Activated CD4-positive, alpha-beta T cell treated with anti-CD3 and anti-CD28 coated beads, Interleukin-2, amount 50 U/mL, for 4 hours (primary cell): ENCODE data around the gene MIA3.
"Not testable (repeated sequence)": the region's sequence is repeated elsewhere in the genome, so short reads cannot be mapped to it uniquely, and the experiment has no call there.

Source experiments
- DNase-seq, 2 experiments: peaks; one replicate each; pipeline ENCODE4 v3.0.0-alpha.2; 2020

MIA3 gene

DNA sequence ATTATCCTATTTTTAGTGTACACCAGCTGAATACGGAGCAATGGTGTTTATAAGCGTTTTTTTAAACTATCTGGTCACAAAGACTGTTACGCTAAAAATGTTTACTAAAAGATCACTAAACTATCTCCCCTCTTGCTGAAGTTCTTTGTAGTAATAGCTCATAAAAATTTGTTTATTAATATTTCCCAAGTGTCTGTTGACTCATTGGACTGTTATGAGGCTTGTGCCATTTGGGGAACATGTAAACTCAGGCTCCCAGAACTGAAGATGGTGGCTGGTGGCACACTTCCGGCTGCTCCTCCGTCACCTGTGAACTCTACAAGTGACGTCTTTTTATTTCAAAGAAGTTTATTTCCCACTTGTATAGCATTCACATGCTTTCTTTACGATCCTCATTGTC is 48.1 kb downstream of the MIA3 start:
- DNase-seq = no peak

DNA sequence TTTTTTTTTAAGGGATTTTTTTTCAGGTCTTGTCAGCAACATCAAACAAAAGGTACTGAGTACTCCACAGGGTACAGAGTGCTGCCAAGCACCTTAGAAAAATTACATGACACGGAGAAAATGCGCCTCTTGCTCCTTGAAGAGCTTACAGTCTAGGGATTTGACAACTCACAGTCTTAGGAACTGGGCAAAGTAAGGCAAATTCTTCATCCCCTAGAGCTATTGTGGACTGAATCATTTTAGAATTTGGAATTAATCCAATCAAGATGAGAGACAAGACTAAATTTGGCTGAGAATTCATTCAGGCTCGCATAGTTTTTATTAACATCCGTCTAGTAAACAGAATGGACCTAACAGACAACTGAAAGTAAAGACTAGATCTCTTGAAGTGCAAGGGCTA is 50.3 kb downstream of the MIA3 start:
- not testable (repeated sequence) for DNase-seq

DNA sequence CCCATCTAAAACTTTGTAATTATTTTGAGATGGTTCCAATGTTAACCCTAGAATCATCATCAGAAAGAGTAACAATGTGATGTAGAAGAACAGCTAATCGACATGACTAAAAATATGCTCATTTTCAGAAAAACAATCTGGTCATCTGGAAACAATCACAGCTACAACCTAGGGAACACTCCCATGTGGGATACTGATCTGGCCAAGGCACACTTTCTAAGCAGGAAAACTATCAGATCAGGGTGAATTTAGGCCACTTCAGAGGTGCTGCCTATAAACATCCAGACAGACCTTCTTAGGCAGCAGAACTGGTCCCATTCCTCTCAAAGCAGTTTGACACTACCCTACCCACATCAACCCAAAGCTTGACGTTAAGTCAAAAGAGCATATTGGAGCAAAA is 51.2 kb downstream of the MIA3 start:
- DNase-seq = not testable (repeated sequence)

DNA sequence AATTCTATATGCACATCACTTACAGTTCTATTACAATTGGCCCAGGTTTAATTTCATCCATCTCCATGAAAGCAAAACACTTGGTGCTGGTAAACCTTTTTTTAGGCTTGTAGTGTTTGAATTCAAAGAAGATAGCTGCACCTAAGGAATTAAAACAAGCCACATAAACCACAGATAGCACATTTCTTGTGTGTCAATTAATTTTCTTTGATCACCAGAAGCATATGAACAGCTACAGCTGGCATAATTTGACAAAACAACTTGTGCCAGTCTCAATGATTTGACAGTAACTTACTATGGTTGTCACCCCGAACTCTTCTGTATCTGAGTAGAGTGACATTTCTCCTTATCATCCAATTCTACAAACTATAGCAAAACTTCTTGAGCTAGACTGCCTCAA is 52.2 kb downstream of the MIA3 start:
- DNase-seq = no peak

DNA sequence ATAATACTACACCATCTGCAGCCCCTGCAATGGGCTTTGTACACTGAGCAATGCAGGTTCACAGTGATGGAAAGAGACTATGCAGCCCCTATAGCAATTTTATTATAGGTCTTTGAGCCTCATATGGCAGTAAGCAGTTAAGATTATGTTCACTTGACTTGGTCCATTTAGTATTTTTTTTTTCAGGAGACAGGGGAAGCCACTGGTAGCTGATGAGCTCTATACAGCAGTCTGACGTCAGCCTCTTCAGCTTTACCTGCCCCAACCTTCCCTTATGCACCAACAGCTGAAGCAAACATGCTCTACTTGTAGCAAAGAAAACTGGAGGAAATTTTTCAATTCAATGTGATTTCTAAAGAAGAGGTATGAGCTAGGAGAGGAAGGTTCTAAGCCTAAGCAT is 62.2 kb downstream of the MIA3 start:
- no peak for DNase-seq

DNA sequence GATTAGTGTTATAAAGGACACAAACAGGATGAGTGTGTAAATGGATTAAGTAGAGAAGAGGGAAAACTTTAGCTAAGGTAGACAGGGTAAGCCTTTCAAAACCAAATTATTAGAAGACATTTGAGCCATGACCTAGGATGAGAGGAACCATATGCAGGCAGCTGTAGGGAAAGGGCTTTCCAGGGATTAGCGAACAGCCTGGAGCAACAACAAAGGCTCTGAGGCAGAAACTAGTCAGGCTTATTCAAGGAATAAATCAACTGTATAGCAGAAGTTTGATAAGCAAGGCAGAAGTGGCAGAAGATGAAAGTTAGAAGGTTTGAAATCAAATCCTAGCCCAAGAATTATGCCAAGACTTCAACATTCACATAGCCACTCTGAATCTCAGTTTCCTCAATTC is 73.1 kb downstream of the MIA3 start:
- no peak for DNase-seq

DNA sequence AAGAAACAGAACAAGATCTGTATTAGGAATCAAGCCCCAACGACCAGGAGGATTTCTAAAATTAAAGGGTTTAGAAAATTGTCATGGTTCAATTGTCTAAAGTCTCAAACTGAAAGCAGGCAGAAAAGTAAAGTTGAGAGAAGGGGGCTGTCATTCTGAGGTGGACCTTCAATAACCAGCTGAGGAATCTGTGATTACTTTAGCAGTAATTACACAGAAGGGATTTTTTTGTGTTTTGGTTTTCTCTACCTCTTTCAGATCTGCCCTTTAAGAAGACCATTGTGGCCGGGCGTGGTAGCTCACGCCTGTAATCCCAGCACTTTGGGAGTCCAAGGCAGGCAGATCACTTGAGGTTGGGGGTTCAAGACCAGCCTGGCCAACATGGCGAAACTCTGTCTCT is 77.0 kb downstream of the MIA3 start:
- no peak for DNase-seq

DNA sequence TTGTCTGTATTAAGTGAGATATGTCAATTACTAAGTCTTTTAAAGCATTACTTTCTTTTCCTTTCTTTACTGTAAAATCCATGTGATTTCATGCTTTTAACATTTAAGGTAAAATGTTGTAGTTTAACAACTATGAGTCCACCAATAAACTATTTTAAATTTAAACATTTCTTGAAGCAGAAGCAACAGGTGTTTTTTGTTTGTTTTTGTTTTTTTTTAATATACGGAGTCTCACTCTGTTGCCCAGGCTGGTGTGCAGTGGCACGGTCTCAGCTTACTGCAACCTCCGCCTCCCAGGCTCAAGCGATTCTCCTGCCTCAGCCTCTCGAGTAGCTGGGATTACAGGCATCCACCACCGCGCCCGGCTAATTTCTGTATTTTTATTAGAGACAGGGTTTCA is 78.8 kb downstream of the MIA3 start:
- DNase-seq = no peak

DNA sequence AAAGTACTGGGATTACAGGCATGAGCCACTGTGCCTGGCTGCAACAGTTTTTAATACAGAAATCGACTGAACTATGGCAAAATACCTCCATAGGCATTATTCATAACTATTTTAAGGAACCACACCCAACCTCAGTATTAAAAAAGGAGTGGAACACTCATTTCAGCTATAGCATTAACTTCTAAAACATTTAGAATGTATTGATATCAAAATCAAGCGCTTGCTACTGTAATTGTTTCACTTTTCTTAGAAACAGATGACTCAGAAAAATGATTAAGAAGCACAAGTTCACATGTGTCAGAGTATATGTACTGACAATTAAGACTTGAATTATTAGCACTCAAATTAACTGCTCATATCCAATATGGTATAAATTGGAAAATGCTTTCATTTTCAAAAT is 79.3 kb downstream of the MIA3 start:
- no peak for DNase-seq

DNA sequence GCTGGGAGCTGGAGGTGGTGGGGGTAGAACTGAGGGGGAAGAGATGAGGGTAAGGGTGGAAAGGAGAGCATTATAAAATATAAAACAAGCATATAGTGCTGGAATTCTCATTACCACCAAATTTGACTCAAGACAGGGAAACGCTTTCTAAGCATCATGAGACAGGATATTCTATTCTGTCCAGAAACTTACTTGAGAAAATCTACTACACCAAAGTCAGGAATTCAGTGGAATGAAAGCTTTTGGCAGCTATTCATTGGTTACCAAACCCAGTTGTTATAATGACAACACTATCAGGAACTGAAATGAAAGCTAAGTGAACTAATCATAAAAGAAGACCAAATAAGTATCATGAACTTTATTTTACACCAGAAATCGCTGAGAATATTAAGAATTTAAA is 79.9 kb downstream of the MIA3 start:
- DNase-seq = no peak

DNA sequence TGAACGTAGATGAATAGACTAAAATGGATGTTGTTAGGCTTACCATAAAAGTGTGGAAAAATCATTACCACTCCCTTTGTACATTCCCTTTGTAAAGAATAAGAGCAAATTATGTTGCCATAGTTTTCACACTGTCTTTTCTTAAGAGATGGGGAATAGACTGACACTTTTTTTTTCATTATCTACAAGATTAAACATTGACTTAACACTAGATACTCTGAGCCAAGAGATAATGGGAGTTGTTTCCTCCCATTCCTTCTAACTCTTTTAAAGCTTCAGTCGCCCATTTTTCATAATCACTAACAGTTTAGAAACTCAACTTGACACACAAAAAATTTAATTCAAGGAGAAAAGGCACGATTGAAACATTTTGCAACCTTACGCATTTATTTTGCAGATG is 84.3 kb downstream of the MIA3 start:
- DNase-seq = no peak

DNA sequence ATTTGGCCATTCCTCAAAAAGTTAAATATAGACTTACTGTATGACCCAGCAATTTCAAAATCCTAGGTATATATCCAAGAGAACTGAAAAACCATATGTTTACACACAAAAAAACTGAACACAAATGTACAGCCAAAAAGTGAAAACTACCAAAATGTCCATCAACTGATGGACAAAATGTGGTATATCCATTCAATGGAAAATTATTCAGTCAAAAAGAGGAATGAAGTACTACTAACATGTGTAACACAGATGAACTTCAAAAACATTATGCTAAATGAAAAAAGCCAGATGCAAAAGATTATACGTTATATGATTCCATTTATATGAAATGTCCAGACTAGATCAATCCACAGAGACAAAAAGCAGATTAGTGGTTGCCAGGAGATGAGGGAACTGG is 86.4 kb downstream of the MIA3 start:
- DNase-seq = no peak

DNA sequence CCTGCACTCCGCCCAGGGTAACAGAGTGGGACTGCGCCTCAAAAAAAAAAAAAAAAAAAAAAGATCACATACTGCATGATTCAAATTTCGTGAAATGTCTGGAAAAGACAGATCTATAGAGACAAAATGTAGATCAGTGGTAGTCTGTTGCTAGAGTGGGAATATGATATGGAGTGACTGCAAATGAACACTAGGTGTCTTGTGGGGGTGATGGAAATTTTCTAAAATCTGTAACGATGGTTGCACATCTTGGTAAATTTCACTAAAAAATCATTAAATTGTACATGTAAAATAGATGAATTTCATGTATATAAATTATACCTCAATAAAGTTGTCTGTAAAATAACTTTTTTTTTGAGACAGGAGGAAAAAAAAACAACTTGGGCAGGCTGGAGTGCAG is 88.9 kb downstream of the MIA3 start:
- no peak for DNase-seq

DNA sequence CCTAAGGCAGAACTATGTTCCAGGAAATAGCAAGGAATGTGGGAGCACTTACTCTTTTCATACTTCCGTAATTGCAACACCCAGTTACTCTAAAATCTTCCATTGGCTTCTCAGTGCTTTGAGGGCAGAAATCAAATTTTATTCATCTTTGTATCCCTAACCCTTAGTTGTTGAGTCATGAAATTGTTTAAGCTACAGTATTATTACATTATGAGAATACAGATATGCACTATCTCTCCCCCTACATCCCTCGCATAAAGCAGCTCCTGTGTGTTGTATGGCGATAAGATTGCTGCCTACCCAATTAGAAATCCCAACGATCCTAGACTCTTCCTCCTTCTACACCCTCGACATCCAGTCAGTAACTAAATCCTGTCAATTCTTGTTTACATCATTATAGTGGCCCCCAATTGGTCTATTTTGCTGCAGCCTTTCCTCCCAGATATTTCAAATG is 91.8 kb downstream of the MIA3 start:
- no peak for DNase-seq

DNA sequence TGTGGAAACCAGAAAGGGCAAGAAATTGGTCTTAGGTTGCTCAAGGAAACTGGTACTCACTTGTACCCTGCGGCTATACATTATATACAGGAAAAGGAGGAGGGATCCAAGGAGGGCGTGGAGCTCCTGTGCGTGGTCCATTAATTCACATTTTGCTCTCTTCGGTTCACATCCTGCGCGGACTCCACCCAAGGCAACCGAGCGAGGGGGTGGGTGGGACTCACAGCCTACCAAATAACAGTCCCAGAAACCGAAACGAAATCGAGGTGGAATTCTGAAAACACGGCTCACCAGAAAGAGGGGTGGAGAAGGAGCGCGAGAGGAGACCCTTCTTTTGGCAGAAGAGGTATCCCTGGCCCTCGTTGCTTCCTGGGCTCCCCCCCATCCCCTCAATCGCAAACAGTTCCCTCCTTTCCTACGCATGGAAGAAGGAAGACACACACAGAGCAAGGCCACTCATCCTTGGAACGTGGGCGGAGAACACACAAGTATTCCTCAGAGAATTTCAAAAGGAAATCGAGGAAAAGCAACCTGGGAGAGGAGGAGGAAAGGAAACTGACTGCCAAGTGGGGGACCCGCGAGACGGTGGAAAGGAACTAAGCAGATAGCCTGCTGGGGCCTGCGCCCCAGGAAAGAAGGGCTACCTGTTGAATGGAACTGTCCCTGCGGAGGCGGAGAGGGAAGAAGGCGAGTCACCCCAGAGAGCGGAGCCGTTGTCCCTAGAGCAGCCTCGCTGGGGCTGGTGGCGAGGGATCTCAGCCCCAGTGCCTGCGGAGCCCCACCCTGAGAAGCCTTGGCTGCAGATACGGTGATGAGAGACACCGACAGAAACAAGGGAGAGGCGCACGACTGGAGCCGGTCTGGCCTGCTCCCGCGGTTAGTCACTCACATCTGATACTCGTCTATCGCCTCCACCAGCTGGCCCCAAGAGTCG is 93.7 kb downstream of the MIA3 start:
- DNase-seq = peak; percentile 53 to 55

DNA sequence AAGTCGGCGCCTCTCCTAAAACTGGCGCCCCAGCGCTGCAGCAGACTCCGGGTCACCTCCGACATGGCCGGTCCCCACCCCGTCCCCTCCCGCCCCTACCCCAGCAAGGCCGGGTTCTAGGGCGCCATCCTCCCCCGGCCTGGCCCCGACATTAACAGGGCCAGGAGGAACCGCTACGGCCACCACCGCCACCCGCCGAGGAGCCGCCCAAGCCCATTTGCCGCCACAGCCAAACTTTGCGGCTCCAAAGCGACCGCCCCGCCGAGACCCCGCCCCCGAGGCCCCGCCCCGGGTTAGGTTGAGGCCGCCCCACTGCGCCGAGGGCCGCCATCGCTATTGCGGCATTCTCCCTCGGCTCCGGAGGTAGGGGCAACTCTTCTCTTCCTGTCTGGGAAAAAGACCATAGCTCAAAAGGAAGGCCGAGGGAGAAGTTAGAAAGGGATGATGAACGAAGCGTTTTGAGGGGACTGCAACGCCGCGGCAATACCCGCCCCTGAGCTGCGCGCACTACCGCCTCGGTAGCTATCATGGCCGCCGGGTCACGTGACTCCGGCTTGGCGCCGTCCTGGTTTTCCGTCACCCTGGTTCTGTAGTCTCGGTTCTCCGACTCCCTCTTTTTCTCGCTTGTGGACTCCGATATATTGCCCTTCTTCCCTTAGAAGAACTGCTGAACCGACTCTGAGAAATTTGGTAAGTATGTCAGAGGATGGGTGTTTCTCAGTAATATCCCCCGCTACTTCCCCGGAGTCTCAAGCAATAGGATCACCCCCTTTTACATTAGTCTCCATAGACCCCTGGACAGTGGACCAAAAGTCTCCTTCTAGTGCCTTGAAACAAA is 94.6 kb downstream of the MIA3 start, which contains the start of the genes AIDA and BROX:
TSS of gene AIDA (minus strand) at position 239 of the 838 bp plus-strand sequence. CDS start at position 65, 174 bp downstream.
TSS of gene BROX (plus strand) at position 312 of the 838 bp plus-strand sequence. CDS start 3,136 bp downstream, outside the sequence.
- DNase-seq = peak; percentile 94 to 96

DNA sequence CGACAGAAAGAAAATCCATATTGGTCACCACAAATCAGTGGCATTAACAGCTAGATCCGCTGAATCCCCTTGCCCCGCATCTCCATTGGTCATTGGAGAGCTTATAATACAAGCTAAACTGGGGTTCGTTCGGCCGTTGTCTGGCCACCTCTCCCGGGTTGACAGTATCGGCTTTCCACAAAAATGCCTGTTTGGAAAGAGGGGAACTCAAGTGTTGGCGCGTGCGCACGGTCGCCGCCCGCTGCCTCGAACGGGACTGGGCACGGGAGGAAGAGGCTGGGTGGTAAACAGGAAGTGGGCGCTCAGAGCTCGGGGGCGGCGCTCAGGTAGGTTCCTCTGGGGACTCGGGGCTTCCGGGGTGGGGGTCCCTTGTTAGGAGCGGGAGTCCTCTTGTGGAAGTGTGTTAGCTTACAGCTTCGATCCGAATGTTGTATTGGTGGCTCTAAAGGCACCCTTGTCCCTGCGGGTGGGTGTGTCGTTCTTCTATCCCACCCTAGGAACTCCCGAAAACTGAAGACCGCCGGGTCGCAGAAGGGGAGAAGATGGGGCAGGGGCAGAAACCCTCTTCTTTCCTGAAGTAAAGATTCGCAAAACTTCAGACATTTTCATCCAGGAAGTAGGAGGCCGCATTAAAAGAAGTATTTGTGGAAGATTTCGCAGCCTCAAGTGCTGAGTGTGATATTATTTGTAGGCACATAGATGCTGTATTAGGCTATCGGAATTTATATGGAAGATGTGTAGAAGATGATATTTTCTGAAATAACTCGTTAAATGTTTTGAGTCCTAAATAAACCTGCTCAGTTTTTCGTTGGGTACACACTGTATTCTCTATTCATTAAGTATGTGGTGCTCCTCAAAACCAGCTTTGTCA is 95.4 kb downstream of the MIA3 start:
- peak; percentile 85 to 86 for DNase-seq

DNA sequence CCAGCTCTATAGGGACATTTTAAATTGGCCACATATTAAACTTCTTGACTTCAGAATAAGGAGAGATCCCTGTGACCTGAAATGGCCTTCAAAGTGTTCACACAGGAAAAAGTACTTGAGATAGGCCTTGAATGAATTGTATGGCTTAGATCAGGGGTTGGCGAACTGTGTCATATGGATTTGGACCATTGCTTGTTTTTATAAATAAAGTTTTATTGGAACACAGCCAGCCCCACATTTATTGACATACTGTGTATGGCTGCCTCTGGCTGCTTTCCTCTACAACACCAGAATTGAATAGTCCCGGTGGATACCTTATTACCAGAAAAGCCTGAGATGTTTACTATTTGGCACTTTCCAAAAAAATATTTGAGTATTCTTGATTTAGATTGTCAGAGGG is 98.5 kb downstream of the MIA3 start:
- DNase-seq = no peak
